Mesenchymal stem cell (in vitro differentiated cells and primary cell): ENCODE results near the gene WFDC9. TPM values are rescaled to one million over a fixed set of nuclear protein-coding genes. Genes with fewer than 3 reads are reported as not detected.

ENCODE experiments used
- DNase-seq: peaks from one replicate; pipeline ENCODE4 v3.0.0-alpha.2; 2013
- H2AFZ ChIP-seq: one replicate; pipeline ENCODE4 v1.6.1; 2013; ENCODE audit warnings: low read depth, mild to moderate bottlenecking, control low read depth, inconsistent platforms, low read length, moderate library complexity
- H2AK5ac ChIP-seq: 2 replicates; pipeline ENCODE4 v1.6.1; 2013; ENCODE audit warnings: low read length, moderate library complexity, mild to moderate bottlenecking, inconsistent platforms; ENCODE audit not compliant: severe bottlenecking
- H2BK120ac ChIP-seq: one replicate; pipeline ENCODE4 v1.6.1; 2013; ENCODE audit warnings: low read depth, mild to moderate bottlenecking, inconsistent platforms, low read length, moderate library complexity
- H2BK12ac ChIP-seq, 2 experiments: one replicate each; pipeline ENCODE4 v1.6.1; 2013; ENCODE audit warnings: inconsistent platforms in 2 of 2, low read length in 2 of 2, mild to moderate bottlenecking in 2 of 2, moderate library complexity in 2 of 2, control low read depth in 1 of 2
- H2BK15ac ChIP-seq: one replicate; pipeline ENCODE4 v1.6.1; 2013; ENCODE audit warnings: mild to moderate bottlenecking, low read depth, inconsistent platforms; ENCODE audit not compliant: poor library complexity, severe bottlenecking
- H2BK5ac ChIP-seq: 2 replicates; pipeline ENCODE4 v1.6.1; 2013; ENCODE audit warnings: low read depth, mild to moderate bottlenecking, low read length, control low read depth, inconsistent platforms; ENCODE audit not compliant: poor library complexity, severe bottlenecking
- H3K14ac ChIP-seq, 2 experiments: one replicate each; pipeline ENCODE4 v1.6.1; 2013; ENCODE audit warnings: inconsistent platforms in 2 of 2, low read length in 2 of 2, control low read depth in 1 of 2, mild to moderate bottlenecking in 1 of 2, moderate library complexity in 1 of 2
- H3K18ac ChIP-seq, 2 experiments: one replicate each; pipeline ENCODE4 v1.6.1; 2013; ENCODE audit warnings: inconsistent platforms in 2 of 2, low read length in 2 of 2, control low read depth in 1 of 2, low read depth in 1 of 2, mild to moderate bottlenecking in 1 of 2
- H3K23ac ChIP-seq, 2 experiments: one replicate each; pipeline ENCODE4 v1.6.1; 2013; ENCODE audit warnings: inconsistent platforms in 2 of 2, low read length in 2 of 2, mild to moderate bottlenecking in 2 of 2, moderate library complexity in 2 of 2, control low read depth in 1 of 2
- H3K27ac ChIP-seq: 2 replicates; pipeline ENCODE4 v1.5.1; 2013; ENCODE audit warnings: mild to moderate bottlenecking, moderate library complexity, low read length, control low read depth, inconsistent platforms; ENCODE audit not compliant: poor library complexity, severe bottlenecking
- H3K27me3 ChIP-seq, 2 experiments: 2 replicates each; pipeline versions ENCODE4 v1.6.1 to v1.7.0; 2013; ENCODE audit warnings: low read length in 2 of 2, mild to moderate bottlenecking in 2 of 2, moderate library complexity in 2 of 2, control low read depth in 1 of 2, inconsistent platforms in 1 of 2; ENCODE audit not compliant: control insufficient read depth in 1 of 2, insufficient read depth in 1 of 2
- H3K36me3 ChIP-seq, 2 experiments: 2 replicates each; pipeline versions ENCODE4 v1.6.1 to v1.7.0; 2013; ENCODE audit warnings: low read length in 2 of 2, control low read depth in 1 of 2, inconsistent platforms in 1 of 2, low read depth in 1 of 2, mild to moderate bottlenecking in 1 of 2; ENCODE audit not compliant: insufficient read depth in 2 of 2, control insufficient read depth in 1 of 2
- H3K4ac ChIP-seq, 2 experiments: one replicate each; pipeline ENCODE4 v1.6.1; 2013; ENCODE audit warnings: inconsistent platforms in 2 of 2, low read length in 2 of 2, mild to moderate bottlenecking in 2 of 2, moderate library complexity in 2 of 2, control low read depth in 1 of 2, low read depth in 1 of 2
- H3K4me1 ChIP-seq: 2 replicates; pipeline ENCODE4 v1.6.1; 2013; ENCODE audit warnings: low read depth, low read length, control low read depth; ENCODE audit not compliant: control insufficient read depth, insufficient read depth
- H3K4me2 ChIP-seq: 2 replicates; pipeline ENCODE4 v1.6.1; 2013; ENCODE audit warnings: low read length, mild to moderate bottlenecking, inconsistent platforms; ENCODE audit not compliant: poor library complexity, severe bottlenecking
- H3K4me3 ChIP-seq, 2 experiments: 2 replicates each; pipeline versions ENCODE4 v1.5.1 to v1.7.0; 2013; ENCODE audit warnings: low read length in 2 of 2, mild to moderate bottlenecking in 2 of 2, control low read depth in 1 of 2, low read depth in 1 of 2; ENCODE audit not compliant: insufficient read depth in 1 of 2
- H3K79me1 ChIP-seq: replicated peaks from 2 replicates; pipeline ENCODE4 v1.6.1; 2013; ENCODE audit warnings: mild to moderate bottlenecking, control low read depth, low read length, inconsistent platforms; ENCODE audit not compliant: poor library complexity, severe bottlenecking
- H3K9ac ChIP-seq: 2 replicates; pipeline ENCODE4 v1.7.0; 2013; ENCODE audit warnings: mild to moderate bottlenecking, low read length, moderate library complexity
- H3K9me3 ChIP-seq: 2 replicates; pipeline ENCODE4 v1.7.0; 2013; ENCODE audit warnings: mild to moderate bottlenecking, low read length; ENCODE audit not compliant: control insufficient read depth
- H4K8ac ChIP-seq: one replicate; pipeline ENCODE4 v1.6.1; 2013; ENCODE audit warnings: inconsistent platforms, mild to moderate bottlenecking, low read length, moderate library complexity
- H4K91ac ChIP-seq: one replicate; pipeline ENCODE4 v1.6.1; 2013; ENCODE audit warnings: mild to moderate bottlenecking, low read length, inconsistent platforms
- WGBS: methylation state at CpG from one replicate; pipeline ENCODE4 v1.1.7; 2013; ENCODE audit warnings: mixed read lengths; 5-methylcytosine and 5-hydroxymethylcytosine counted together
- polyA plus RNA-seq, 2 experiments: library from polyadenylated mRNA; stranded (reverse); fragments of 200-250 nt; gene quantifications; one replicate each; pipeline ENCODE4 v1.2.3, GENCODE V29; 2013

Gene WFDC9
- not detected for polyA plus RNA-seq (2013, experiment 1 of 2)
- polyA plus RNA-seq (2013, experiment 2 of 2) = not detected

- Histone ChIP-seq H2BK120ac (no peak within 1 kb of the TSS), H4K8ac (no peak within 1 kb of the TSS), H3K9ac (no peak within 1 kb of the TSS), H3K18ac (no peak within 1 kb of the TSS), H3K36me3 (no peaks in the 10 kb centered on the region), H3K27me3 (no peaks in the 10 kb centered on the region), H3K23ac (no peak within 1 kb of the TSS), H4K91ac (no peak within 1 kb of the TSS), H3K4me2 (no peak within 1 kb of the TSS), H2BK15ac (no peak within 1 kb of the TSS), H3K14ac (no peak within 1 kb of the TSS), H3K4me3 (no peak within 1 kb of the TSS), H2BK5ac (no peak within 1 kb of the TSS), H2BK12ac (no peak within 1 kb of the TSS), H3K9me3 (no peaks in the 10 kb centered on the region), H3K4ac (no peak within 1 kb of the TSS), H2AK5ac (no peak within 1 kb of the TSS), H3K27ac (no peak within 1 kb of the TSS), H2AFZ (no peak within 1 kb of the TSS), H3K4me1 (no peaks in the 10 kb centered on the region), H3K79me1 (no peaks in the 10 kb centered on the region)
- WGBS = 77% methylated on average over 3 of the region's 4 CpGs
- no peak for DNase-seq
Measured at GRCh38 chr20:45631184-45631583, at the start of gene WFDC9. Gene WFDC9, minus strand, starts transcription at chr20:45631284. Its CDS starts 21,103 bp downstream, at chr20:45610181.

GRCh38 chr20:45679650-45680049 lies 48.6 kb upstream of the WFDC9 start:
- no peak overlapping the region for H2BK120ac ChIP-seq

GRCh38 chr20:45672765-45673164 lies 41.7 kb upstream of the WFDC9 start:
- H4K8ac ChIP-seq = no peak overlapping the region
- H2BK120ac ChIP-seq = no peak overlapping the region
- H3K27me3 ChIP-seq = no peaks in the 10 kb centered on the region
- no peak overlapping the region for H3K14ac ChIP-seq
- H3K18ac ChIP-seq = no peak overlapping the region
- no peak overlapping the region for H2BK15ac ChIP-seq
- no peak overlapping the region for H2AK5ac ChIP-seq
- peaks cover 16% of the 10 kb centered on the region for H3K9me3 ChIP-seq
- no peak overlapping the region for H4K91ac ChIP-seq
- H3K23ac ChIP-seq = no peak overlapping the region
- H3K4me2 ChIP-seq = no peak overlapping the region
- H3K9ac ChIP-seq = no peak overlapping the region
- H3K4me3 ChIP-seq = no peak overlapping the region
- H3K36me3 ChIP-seq = no peaks in the 10 kb centered on the region
- H3K4me1 ChIP-seq = no peaks in the 10 kb centered on the region
- H2BK12ac ChIP-seq = no peak overlapping the region
- no peaks in the 10 kb centered on the region for H3K79me1 ChIP-seq
- no peak overlapping the region for H2AFZ ChIP-seq
- H3K4ac ChIP-seq = no peak overlapping the region
- no peak overlapping the region for H2BK5ac ChIP-seq
- no peak for DNase-seq
- no peak overlapping the region for H3K27ac ChIP-seq

More at GRCh38 chr20:45679650-45680049, 48.6 kb upstream of the WFDC9 start:
- H3K36me3 ChIP-seq = no peaks in the 10 kb centered on the region
- H3K9ac ChIP-seq = no peak overlapping the region
- no peak overlapping the region for H4K8ac ChIP-seq
- no peak overlapping the region for H2BK12ac ChIP-seq
- H3K4ac ChIP-seq = no peak overlapping the region
- H2AFZ ChIP-seq = no peak overlapping the region
- H3K4me2 ChIP-seq = no peak overlapping the region
- no peaks in the 10 kb centered on the region for H3K79me1 ChIP-seq
- no peak overlapping the region for H3K27ac ChIP-seq
- no peak overlapping the region for H2AK5ac ChIP-seq
- H3K4me1 ChIP-seq = no peaks in the 10 kb centered on the region
- no peak overlapping the region for H4K91ac ChIP-seq
- H3K14ac ChIP-seq = no peak overlapping the region
- DNase-seq = no peak
- no peak overlapping the region for H2BK5ac ChIP-seq
- H3K4me3 ChIP-seq = no peak overlapping the region
- H3K18ac ChIP-seq = no peak overlapping the region
- peaks cover 0 to 6% of the 10 kb centered on the region in 2 experiments for H3K27me3 ChIP-seq
- no peak overlapping the region for H2BK15ac ChIP-seq
- peaks cover 60% of the 10 kb centered on the region for H3K9me3 ChIP-seq
- no peak overlapping the region for H3K23ac ChIP-seq

GRCh38 chr20:45670139-45670538 lies 39.1 kb upstream of the WFDC9 start, which contains the start of gene WFDC11:
Gene WFDC11, minus strand, starts transcription at chr20:45670239. Its CDS starts 19,639 bp downstream, at chr20:45650600.
- no peak within 1 kb of the TSS for H3K4me3 ChIP-seq
- peaks cover 4% of the 10 kb centered on the region for H3K9me3 ChIP-seq
- no peak within 1 kb of the TSS for H4K91ac ChIP-seq
- H2AK5ac ChIP-seq = no peak within 1 kb of the TSS
- no peak within 1 kb of the TSS for H2BK12ac ChIP-seq
- no peak within 1 kb of the TSS for H3K23ac ChIP-seq
- H3K18ac ChIP-seq = no peak within 1 kb of the TSS
- H3K79me1 ChIP-seq = no peaks in the 10 kb centered on the region
- H2AFZ ChIP-seq = no peak within 1 kb of the TSS
- no peaks in the 10 kb centered on the region for H3K4me1 ChIP-seq
- H2BK120ac ChIP-seq = no peak within 1 kb of the TSS
- H3K4ac ChIP-seq = no peak within 1 kb of the TSS
- no peaks in the 10 kb centered on the region for H3K36me3 ChIP-seq
- no peak within 1 kb of the TSS for H3K14ac ChIP-seq
- DNase-seq = no peak
- no peak within 1 kb of the TSS for H3K27ac ChIP-seq
- no peak within 1 kb of the TSS for H2BK5ac ChIP-seq
- H2BK15ac ChIP-seq = no peak within 1 kb of the TSS
- H3K9ac ChIP-seq = no peak within 1 kb of the TSS
- H3K4me2 ChIP-seq = no peak within 1 kb of the TSS
- WGBS = 100% methylated on average over 1 of the region's 1 CpG
- peaks cover 0 to 3% of the 10 kb centered on the region in 2 experiments for H3K27me3 ChIP-seq
- no peak within 1 kb of the TSS for H4K8ac ChIP-seq
